Measurements from ENCODE around the gene BCL2L13. TPM values are rescaled to one million over a fixed set of nuclear protein-coding genes. Genes with fewer than 3 reads are reported as not detected.

Gene BCL2L13
- total RNA-seq, 4 donors from 2014 or later = 59.7 to 85.7 (median 64.8) TPM

GRCh38 chr22:17746916-17747315, 108.4 kb downstream of the BCL2L13 start:
- no peak for ATAC-seq (ENCODE audit: low FRiP score)
- DNase-seq (ENCODE audit: low spot score) = no peak
- no peak for TF ChIP-seq CTCF (IDR thresholded peaks at IDR 0.05)

GRCh38 chr22:17748555-17749353, 110.2 kb downstream of the BCL2L13 start:
- ATAC-seq (ENCODE audit: low FRiP score) = no peak
- DNase-seq (ENCODE audit: low spot score) = no peak
- TF ChIP-seq CTCF (IDR thresholded peaks at IDR 0.05) = no peak

GRCh38 chr22:17749605-17750395, 111.2 kb downstream of the BCL2L13 start:
- ATAC-seq (ENCODE audit: low FRiP score) (no peak), DNase-seq (ENCODE audit: low spot score) (no peak)
- TF ChIP-seq CTCF (IDR thresholded peaks at IDR 0.05) = no peak

GRCh38 chr22:17751596-17751995, 113.0 kb downstream of the BCL2L13 start:
- TF ChIP-seq CTCF (IDR thresholded peaks at IDR 0.05) = no peak
- ATAC-seq (ENCODE audit: low FRiP score) = no peak
- DNase-seq (ENCODE audit: low spot score) = no peak

GRCh38 chr22:17753401-17753989, 114.9 kb downstream of the BCL2L13 start:
- DNase-seq (ENCODE audit: low spot score) = no peak
- no peak for ATAC-seq (ENCODE audit: low FRiP score)
- no peak for TF ChIP-seq CTCF (IDR thresholded peaks at IDR 0.05)

- ATAC-seq (ENCODE audit: low FRiP score) = no peak
- DNase-seq (ENCODE audit: low spot score) = no peak
- TF ChIP-seq CTCF (IDR thresholded peaks at IDR 0.05) = no peak
These were observed 115.8 kb downstream of the BCL2L13 start for GRCh38 chr22:17754233-17754925.
